HepG2 (cell line): Measurements from ENCODE around the gene SLC25A43. TPM values are rescaled to one million over a fixed set of nuclear protein-coding genes. Genes with fewer than 3 reads are reported as not detected.

Source experiments
- ASH2L ChIP-seq: fragments of 300-600, 200-600 bp; sonication (generic); IDR thresholded peaks from 2 replicates; pipeline ENCODE4 v1.7.0; 2017; ENCODE audit warnings: low read depth, mild to moderate bottlenecking, moderate library complexity, mixed read lengths, low read length; ENCODE audit not compliant: insufficient read length
- GLI4 ChIP-seq: sonication (generic); formaldehyde crosslinking; IDR thresholded peaks from 2 replicates; pipeline ENCODE4 v1.5.1; 2020; ENCODE audit warnings: missing genetic modification reagents, mild to moderate bottlenecking, moderate library complexity, borderline replicate concordance
- NAIF1 ChIP-seq: sonication (generic); formaldehyde crosslinking; IDR thresholded peaks from 2 replicates; pipeline ENCODE4 v1.5.0; 2020; ENCODE audit warnings: mild to moderate bottlenecking, missing genetic modification reagents, borderline replicate concordance
- NONO ChIP-seq, 2 experiments: fragments of 450-650 bp in 1 of 2; sonication (generic) in 1 of 2; formaldehyde crosslinking in 1 of 2; IDR thresholded peaks in 1 of 2; conservative IDR thresholded peaks in 1 of 2; 2 replicates each; pipeline versions ENCODE4 v1.6.1 to v1.8.0; 2017 to 2022; ENCODE audit warnings: mild to moderate bottlenecking in 1 of 2, missing genetic modification reagents in 1 of 2, moderate library complexity in 1 of 2
- SNAPC4 ChIP-seq: sonication (generic); formaldehyde crosslinking; IDR thresholded peaks from 2 replicates; pipeline ENCODE4 v1.4.0; 2020; ENCODE audit warnings: mild to moderate bottlenecking, missing genetic modification reagents
- SP4 ChIP-seq: sonication (generic); formaldehyde crosslinking; IDR thresholded peaks from 2 replicates; pipeline ENCODE4 v1.8.1; 2023; ENCODE audit warnings: mild to moderate bottlenecking, missing genetic modification reagents
- TBL1XR1 ChIP-seq: fragments of 150-350 bp; IDR thresholded peaks from 2 replicates; pipeline ENCODE4 v1.6.1; 2014; ENCODE audit warnings: borderline replicate concordance, low read length; ENCODE audit not compliant: partially characterized antibody
- TCF12 ChIP-seq, 2 experiments: fragments of 450-650 bp in 1 of 2; sonication (generic) in 1 of 2; formaldehyde crosslinking in 1 of 2; IDR thresholded peaks; 2 replicates each; pipeline versions ENCODE4 v1.6.1 to v1.8.0; 2017 to 2022; ENCODE audit warnings: antibody characterized with exemption in 1 of 2, mild to moderate bottlenecking in 1 of 2, missing genetic modification reagents in 1 of 2, moderate library complexity in 1 of 2
- THAP8 ChIP-seq: sonication (generic); formaldehyde crosslinking; IDR thresholded peaks from 2 replicates; pipeline ENCODE4 v1.5.1; 2020; ENCODE audit warnings: missing genetic modification reagents, mild to moderate bottlenecking, borderline replicate concordance
- TIGD3 ChIP-seq: sonication (generic); formaldehyde crosslinking; IDR thresholded peaks from 2 replicates; pipeline ENCODE4 v1.5.1; 2020; ENCODE audit warnings: mild to moderate bottlenecking, missing genetic modification reagents, borderline replicate concordance
- ZNF121 ChIP-seq: sonication (generic); formaldehyde crosslinking; IDR thresholded peaks from 2 replicates; pipeline ENCODE4 v1.5.0; 2020; ENCODE audit warnings: mild to moderate bottlenecking, missing genetic modification reagents
- ZNF160 ChIP-seq: sonication (generic); formaldehyde crosslinking; IDR thresholded peaks from 2 replicates; pipeline ENCODE4 v1.8.0; 2022; ENCODE audit warnings: mild to moderate bottlenecking, inconsistent platforms, missing genetic modification reagents
- ZNF44 ChIP-seq: sonication (generic); formaldehyde crosslinking; IDR thresholded peaks from 2 replicates; pipeline ENCODE4 v1.5.1; 2020; ENCODE audit warnings: mild to moderate bottlenecking, missing genetic modification reagents
- ZNF512 ChIP-seq: sonication (generic); formaldehyde crosslinking; IDR thresholded peaks from 2 replicates; pipeline ENCODE4 v1.4.0; 2020; ENCODE audit warnings: mild to moderate bottlenecking, missing genetic modification reagents
- ZNF570 ChIP-seq: sonication (generic); formaldehyde crosslinking; IDR thresholded peaks from 2 replicates; pipeline ENCODE4 v1.4.0; 2020; ENCODE audit warnings: mild to moderate bottlenecking, missing genetic modification reagents, borderline replicate concordance
- ZNF740 ChIP-seq: sonication (generic); formaldehyde crosslinking; IDR thresholded peaks from 2 replicates; pipeline ENCODE4 v1.4.0; 2020; ENCODE audit warnings: missing genetic modification reagents
- ZNF891 ChIP-seq: sonication (generic); formaldehyde crosslinking; IDR thresholded peaks from 2 replicates; pipeline ENCODE4 v1.5.0; 2020; ENCODE audit warnings: mild to moderate bottlenecking, missing genetic modification reagents
- ZSCAN29 ChIP-seq: sonication (generic); formaldehyde crosslinking; conservative IDR thresholded peaks from 2 replicates; pipeline ENCODE4 v1.4.0; 2020; ENCODE audit warnings: mild to moderate bottlenecking, missing genetic modification reagents
- polyA plus RNA-seq, 8 experiments: library from polyadenylated mRNA; depleted of rRNA in 3 of 8; stranded (reverse) in 7 of 8; unstranded in 1 of 8; fragments of >200 nt; fragmentation: Illumina TruSeq in 4 of 8; extraction: Trizol in 4 of 8; gene quantifications; 2 replicates each; pipeline versions ENCODE4 v1.2.1 to v1.2.3, GENCODE V29; 2011 to 2016; ENCODE audit warnings: low read depth in 4 of 8, missing spikeins in 1 of 8, mixed read lengths in 1 of 8; ENCODE audit not compliant: insufficient read depth in 1 of 8
- total RNA-seq, 5 experiments: library from RNA; depleted of rRNA; stranded (reverse); fragments of >200 nt; fragmentation: Illumina TruSeq; extraction: Trizol; gene quantifications; 2 replicates each; pipeline ENCODE4 v1.2.3, GENCODE V29; 2016; ENCODE audit warnings: low read depth in 1 of 5

SLC25A43 gene
- total and polyA plus RNA-seq, 2 of the 13 experiments (the other 11 are each of a cell fraction or from before 2014, with no cell fraction given) = 5.8 to 13.2 TPM

- TF ChIP-seq ZNF121 = no peak
- no peak for TF ChIP-seq NONO (IDR thresholded peaks at IDR 0.05)
- peak; percentile 71 for TF ChIP-seq NONO (CRISPR knock-in tag; conservative IDR thresholded peaks at IDR 0.05)
- no peak for TF ChIP-seq ZNF891 (CRISPR knock-in tag)
- TF ChIP-seq TCF12 (IDR thresholded peaks at IDR 0.05) = no peak
- no peak for TF ChIP-seq TCF12 (CRISPR knock-in tag; IDR thresholded peaks at IDR 0.05)
- TF ChIP-seq TBL1XR1 = no peak
- peak; percentile 24; the same call in 1 of the 2 replicates for TF ChIP-seq SP4 (CRISPR knock-in tag)
- peak; percentile 79; the same call in 1 of the 2 replicates for TF ChIP-seq ZSCAN29 (CRISPR knock-in tag)
- TF ChIP-seq ZNF740 (CRISPR knock-in tag) = no peak
- TF ChIP-seq ASH2L = peak; percentile 39
- TF ChIP-seq GLI4 (CRISPR knock-in tag) = no peak
- TF ChIP-seq SNAPC4 = no peak
- TF ChIP-seq ZNF570 (CRISPR knock-in tag) = no peak
- no peak for TF ChIP-seq TIGD3 (CRISPR knock-in tag)
- TF ChIP-seq THAP8 (CRISPR knock-in tag) = no peak
- no peak for TF ChIP-seq ZNF44 (CRISPR knock-in tag)
- TF ChIP-seq ZNF160 (CRISPR knock-in tag) = no peak
- TF ChIP-seq NAIF1 = no peak
- no peak for TF ChIP-seq ZNF512 (CRISPR knock-in tag)
Observed at GRCh38 chrX:119398974-119399771, at the start of gene SLC25A43 (continued).
